NCI-H748 treated with DMSO at 0.1 percent for 48 hours (cell line): Measurements from ENCODE around the gene BRDT.
"Not testable (repeated sequence)": the region's sequence is repeated elsewhere in the genome, so short reads cannot be mapped to it uniquely, and the experiment has no call there.

Source experiments
- DNase-seq: peaks from one replicate; lab custom pipeline; 2025; lab: John Stamatoyannopoulos, UW

Gene BRDT

DNA sequence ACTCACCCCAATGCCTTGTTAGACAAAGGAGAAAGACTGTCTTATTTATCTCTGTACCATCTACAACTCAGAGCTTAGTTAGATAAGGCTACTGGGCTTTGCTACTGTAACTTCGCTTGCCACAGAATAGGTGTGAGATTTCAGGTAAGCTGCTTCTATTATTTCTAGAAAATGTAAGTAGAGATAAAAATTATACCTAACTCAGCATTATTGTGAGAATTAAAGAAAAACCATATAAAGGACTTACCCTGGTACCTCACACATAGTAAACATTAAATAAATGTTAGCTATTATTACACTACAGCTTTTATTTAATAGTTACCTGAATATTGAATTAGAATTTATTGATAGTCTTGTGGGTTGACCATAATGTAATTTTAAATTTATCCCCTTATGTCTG is 44.1 kb downstream of the BRDT start:
- DNase-seq = no peak

DNA sequence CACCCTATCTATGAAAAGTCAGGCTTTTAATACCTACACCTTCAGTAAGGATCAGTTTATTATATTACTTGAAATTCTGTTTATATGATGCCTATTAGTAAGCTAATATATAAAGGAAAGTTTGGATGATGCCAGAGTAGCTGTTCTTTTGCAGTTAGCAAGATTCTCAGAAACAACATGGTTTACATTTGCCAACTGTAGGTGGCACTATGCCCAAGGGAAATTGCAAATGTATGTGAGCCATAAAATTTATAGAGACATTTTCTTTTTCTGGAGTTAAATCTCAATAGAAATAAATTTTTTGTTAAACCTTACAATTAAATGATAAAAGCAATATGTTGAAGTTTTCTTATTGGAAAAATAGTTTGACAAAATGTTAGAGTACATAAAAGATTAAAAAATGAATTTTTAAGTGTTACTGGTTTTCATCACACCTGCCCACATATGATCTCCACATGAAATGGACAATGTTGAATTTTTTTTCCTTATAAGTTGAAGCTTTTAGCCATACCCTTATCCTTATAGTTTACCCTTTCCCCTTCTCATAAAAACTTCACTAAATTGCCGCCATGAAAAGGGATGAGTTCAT is 48.5 kb downstream of the BRDT start:
- DNase-seq = no peak

DNA sequence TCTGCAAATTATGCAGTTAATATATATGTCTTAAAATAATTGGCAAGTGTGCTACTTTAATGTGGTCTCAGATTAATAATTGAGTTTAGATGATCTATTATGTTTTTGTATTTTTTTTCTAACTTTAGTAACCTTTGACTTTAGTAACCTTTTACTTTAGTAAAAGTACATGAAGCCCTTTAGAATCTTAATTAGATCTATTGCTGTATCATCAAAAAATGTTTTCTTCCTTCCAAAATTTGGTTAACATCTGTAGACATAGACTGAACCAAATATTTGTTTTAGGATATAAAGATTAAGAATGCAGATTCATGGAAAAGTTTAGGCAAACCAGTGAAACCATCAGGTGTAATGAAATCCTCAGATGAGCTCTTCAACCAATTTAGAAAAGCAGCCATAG is 54.9 kb downstream of the BRDT start:
- DNase-seq = no peak

DNA sequence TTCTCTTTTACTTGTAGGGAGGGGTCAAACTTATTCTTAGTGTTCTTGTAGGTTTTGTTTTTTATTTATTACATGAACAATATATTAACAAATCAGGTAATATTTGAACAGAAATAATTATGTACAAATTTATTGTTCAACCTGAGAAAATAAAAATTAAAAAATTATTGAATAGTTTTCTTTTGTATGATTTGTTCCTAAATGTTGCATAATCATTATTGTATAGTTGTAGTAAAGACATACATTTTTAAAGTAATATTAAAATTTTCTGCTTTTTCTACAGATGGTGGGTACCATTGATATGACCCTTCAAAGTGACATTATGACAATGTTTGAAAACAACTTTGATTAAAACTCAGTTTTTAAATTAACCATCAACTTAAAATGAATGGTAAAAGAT is 64.7 kb downstream of the BRDT start:
- DNase-seq = no peak

DNA sequence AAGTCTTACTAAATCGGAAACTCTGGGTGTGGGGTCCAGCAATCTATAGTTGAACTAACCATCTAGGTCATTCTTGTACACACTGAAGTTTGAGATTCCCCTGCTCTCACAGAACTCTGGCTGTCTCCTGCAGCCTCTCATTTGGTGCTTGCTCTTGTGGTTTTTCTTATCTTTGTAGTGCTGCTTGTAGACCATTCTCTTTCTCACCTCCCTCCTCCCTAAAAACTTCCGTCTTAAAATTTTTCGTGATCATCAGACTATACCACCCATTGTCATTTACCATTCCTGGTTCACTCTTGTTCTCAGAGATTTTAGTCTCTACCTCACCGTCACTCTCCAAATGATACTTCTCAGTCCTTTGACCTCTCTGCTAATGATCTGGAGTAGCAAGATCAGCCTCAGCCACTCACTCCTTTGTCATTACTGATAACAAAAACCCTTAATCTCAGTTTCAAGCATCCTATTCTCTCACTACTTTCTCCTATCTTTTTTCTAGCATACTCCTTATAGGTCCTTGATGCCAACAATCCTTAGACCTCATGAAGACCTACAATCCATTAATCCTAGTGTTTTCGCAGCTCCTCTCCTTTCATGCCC is 67.6 kb downstream of the BRDT start:
- no peak for DNase-seq

DNA sequence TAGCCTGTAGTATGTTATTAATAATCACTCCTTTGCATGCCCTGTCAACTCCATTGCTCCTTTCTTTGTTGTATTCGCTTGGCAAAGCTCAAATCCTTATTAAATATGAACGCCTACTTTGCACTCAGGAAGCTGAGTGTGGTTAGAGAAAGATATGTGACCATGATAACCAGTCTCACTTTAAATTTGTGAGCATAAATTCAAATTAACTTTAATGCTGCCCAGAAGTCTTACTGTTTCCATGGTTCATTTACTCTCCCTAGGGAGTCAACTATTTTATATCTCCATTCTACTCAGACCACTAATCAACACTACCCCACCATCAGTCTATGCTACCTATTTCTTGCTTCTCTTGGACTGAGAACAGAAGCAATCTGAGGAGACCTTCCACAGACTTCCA is 68.5 kb downstream of the BRDT start:
- no peak for DNase-seq

DNA sequence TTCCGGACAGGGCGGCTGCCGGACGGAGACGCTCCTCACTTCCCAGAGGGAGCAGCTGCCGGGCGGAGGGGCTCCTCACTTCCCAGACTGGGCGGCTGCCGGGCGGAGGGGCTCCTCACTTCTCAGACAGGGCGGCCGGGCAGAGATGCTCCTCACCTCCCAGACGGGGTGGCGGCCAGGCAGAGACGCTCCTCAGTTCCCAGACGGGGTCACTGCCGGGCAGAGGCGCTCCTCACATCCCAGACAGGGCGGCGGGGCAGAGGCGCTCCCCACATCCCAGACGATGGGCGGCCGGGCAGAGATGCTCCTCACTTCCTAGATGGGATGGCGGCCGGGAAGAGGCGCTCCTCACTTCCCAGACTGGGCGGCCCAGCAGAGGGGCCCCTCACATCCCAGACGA is 76.8 kb downstream of the BRDT start:
- DNase-seq = not testable (repeated sequence)

DNA sequence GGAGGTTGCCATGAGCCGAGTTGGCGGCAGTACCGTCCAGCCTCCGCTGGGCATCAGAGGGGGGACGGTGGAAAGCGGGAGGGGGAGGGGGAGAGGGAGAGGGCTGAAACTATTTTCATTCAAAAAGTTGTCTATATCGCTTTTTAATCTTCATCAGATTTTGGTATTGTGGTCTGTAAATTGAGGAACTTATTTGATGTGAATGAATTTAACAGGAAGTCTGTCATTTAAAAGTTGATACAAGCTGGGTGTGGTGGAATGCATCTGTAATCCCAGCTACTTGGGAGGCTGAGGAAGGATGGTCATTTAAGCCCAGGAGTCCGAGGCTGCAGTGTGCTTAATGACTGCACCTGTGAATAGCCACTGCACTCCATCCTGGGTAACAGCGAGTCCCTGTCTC is 77.6 kb downstream of the BRDT start:
- no peak for DNase-seq

DNA sequence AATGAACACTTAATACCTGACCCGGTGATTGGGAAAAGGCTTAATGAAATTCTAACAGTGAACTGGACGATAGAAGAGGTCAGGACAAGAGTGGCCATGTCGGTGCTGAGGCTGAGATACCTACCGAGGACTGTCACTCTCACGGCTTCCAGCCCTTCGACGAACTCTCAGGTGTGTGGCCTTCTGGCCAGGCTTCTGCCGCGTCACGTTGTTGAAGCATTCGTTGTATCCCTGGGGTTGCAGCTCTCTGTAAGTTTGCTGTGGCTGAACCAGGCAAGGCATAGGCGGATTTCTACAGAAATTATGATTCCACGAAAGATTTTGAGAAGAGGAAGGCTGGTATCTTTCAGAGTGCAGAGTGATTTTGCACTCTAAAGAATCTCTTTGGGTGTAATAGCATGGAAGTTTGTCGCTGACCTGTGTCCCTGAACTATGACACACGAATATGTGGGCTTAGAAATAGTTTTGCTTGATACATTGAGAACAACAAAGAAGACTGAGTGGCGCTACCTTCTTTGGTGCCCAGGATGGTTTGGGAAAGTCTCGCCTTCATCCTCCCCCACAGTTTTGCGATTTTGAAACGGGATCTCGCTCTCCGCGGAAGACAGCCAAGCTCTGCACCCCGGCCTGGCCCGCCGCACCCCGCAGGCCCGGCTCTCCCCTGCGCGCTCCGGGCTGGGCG is 80.2 kb downstream of the BRDT start:
- no peak for DNase-seq

DNA sequence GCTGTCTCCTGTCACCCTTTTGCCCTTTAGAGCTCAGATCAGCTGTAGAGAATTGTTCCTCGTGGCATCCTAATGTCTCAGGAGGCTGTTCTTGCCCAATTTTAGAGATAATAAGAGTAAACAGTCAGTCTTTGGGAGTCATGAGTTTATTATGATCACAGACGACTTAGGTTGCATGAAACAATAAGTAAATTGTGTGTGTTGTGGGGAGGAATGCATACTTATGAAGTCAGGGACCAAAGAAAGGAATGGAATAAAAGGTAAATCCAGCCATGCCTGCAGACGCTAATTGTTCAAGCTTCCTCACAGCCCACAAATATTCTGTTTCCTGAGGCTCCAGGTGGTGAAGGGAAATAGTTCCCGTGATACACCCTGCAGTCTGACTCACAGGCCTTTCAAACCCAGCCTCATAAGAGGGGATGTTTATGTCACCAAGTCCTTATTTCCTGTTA is 81.5 kb downstream of the BRDT start:
- no peak for DNase-seq

DNA sequence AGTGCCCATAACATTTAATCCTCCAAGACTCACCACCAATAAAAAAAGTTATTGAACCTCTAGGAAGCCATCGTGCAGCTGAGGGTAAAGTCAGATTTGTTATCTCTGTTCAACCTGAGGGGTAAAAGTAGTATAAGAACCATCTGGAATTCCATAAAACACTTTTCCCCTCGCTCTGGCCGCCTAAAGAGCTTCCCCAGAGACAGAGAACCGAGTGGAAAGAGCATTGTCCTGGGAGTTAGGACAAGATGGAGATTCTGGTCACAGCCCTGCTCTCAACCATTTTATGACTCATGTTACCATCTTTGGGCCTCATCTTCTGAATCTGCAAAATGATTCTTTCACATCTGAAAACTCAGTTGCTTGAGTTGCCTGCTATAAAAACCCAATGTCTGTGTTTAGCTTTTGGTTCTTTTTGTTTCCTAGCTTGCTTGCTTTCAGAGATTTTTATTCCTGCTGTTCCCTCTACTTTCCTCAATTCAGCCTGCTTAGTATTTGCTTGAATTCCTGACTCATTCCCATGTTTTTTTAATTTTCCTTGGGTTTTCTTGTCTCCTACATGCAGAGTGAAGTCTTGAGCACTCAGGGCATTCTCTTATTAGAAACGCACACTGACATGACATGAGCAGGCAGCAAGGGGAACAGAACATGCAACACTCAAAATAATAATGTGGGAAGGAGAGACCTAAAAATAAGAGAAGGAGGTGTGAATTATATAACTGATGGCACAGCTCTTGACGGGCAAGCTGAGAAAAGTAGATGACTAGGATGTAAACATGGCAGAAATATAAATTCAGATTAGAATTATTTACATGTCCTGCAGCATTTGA is 82.3 kb downstream of the BRDT start:
- DNase-seq = no peak

DNA sequence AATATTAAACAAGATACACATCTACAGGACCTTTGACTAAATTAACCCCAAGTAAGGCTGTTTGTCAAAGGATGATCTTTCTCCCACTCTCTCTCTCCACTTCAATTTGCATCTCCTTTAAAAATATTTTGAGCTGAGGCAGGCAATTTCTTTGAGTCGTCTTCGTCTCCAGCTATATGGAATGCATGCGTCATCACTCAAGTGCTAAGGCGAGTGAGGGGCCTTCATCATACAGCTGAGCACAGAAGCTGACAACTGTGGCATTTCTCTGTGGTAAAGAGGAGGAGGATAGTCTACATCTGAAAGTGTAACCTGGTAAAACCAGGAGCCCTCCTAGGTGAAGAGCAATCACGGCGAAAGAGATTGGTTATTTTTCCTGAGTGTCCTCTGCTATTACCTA is 88.2 kb downstream of the BRDT start:
- no peak for DNase-seq

DNA sequence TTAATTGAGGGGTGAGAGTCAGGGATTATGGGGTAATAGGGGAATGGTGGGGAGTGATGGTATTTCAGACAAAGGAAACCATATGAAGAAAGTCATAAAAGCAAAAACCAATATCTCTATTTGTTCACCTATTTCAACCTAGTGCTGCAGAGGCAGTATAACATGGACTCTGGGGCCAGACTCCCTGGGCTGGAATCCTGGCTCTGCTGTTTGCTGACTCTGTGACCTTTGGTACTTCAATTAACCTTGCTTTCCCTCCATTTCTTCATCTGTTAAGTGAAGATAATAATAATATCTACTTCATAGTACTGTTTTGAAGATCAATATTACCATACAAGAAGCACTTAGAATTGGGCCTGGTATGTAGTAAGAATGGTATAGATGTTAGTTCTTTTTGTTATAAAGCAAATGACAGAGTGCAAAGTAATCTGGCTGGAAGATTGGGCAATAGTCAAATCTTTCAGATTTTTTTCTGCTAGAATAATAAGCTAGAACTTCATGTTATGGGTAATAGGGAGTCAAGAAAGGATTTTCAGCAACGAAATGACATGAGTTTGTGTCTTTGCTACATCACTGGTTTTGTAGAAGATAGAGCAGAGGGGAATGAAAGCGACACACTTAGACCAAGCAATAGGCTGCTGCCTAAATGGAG is 89.6 kb downstream of the BRDT start:
- no peak for DNase-seq

DNA sequence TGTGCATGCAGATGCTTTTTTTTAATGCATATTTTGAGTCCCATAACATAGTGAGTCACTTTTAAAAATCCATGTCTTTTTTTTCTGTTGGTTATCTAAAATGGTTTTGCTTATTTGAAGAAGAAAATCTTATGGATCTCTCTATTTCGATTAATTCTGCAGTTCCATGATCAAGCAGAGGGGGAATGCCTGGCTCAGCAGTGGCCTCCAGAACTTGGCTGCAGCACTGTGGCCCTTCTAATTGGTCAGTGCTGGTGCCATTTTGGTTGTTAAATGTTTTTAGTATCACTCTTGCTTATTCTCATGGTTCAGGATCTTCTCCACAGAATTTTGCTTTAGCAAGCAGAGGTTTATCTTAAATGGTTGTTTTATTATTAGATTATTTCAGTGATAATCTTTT is 91.8 kb downstream of the BRDT start:
- no peak for DNase-seq

DNA sequence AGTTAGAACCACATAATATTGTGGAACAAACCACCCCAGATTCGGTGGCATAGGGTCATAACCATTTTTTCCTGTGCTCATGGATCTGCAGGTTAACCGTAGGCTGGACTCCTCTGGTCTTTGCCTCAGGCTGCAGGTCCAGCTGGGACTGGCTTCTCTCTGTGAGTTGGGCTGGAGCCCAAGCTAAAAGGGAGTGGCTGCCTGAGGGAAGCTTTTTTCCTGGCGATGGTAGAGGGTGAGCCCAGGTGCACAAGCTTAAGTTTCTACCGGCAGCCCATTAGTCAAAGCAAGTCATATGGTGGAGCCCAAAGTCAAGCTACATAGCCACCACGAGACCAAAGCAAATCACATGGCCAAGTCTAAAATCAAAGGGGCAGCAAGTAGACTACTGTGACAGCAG is 94.4 kb downstream of the BRDT start:
- no peak for DNase-seq

DNA sequence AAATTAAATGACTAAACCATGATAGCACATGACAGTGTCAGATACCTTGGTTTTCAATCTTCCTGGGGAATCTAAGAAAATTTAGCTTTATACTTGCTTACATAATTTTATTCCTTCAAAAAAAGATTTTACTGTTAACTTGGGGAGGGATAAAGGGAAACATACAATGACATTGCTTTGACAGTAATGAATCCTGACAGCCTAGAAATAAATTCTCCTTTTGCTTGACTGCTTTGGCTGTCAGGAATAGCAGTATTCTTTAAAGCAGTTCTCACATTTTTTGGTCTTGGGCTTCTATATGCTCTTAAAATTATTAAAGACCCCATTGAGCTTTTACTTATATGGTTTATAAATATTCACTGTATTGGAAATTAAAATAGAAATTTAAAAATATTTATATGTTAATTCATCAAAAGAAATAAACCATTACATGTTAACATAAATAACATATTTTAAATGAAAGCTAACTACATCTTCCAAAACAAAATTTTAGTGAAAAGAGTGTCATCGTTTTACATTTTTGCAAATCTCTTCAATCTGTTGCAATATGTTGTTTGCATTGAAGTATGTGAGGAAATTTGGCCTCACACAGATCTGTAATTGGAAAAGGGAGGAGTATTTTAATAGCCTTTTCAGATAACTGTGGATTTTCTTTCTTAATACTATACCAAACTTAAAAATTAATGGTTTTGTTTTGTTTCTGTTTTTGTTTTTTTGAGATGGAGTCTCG is 96.7 kb downstream of the BRDT start:
- DNase-seq = no peak

DNA sequence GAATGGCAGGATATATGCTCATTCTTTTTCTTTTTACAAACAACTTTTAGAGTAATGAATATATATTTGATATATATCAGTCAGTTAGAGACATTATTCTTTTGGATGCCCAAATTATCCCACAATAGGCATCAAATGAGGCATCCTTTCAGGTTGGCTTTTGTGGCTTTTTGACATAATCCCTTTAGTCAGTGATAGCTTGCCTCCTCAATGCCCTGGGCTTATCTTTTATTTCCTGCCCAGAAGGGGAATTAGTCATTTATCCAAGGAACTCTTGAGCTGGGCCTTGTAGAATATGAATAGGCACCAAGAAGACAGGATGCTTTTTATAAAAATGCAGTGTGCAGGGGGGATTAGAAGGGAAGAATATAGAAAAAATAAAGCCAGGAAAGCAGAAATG is 102.7 kb downstream of the BRDT start:
- DNase-seq = no peak
